Measurements from ENCODE around the gene TFF1.

DNA sequence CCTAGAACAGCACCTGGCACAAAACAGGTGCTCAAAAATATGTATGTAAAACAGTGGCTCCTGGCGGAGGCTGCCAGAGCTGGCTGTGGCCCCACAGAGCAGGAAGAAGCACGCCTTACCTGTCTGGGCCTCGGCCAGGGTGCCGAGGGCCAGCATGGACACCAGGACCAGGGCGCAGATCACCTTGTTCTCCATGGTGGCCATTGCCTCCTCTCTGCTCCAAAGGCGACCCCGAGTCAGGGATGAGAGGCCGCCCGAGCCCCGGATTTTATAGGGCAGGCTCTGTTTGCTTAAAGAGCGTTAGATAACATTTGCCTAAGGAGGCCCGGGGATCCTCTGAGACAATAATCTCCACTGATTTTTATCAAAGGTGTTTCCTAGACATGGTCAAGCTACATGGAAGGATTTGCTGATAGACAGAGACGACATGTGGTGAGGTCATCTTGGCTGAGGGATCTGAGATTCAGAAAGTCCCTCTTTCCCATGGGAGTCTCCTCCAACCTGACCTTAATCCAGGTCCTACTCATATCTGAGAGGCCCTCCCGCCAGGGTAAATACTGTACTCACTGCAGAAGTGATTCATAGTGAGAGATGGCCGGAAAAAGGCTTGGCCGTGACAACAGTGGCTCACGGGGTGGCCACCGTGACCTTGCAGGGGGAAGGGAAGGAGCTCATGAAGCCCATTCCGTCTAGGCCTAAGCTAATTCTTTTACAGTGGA lies at the start of gene TFF1:
- TF ChIP-seq, protein P1, sequence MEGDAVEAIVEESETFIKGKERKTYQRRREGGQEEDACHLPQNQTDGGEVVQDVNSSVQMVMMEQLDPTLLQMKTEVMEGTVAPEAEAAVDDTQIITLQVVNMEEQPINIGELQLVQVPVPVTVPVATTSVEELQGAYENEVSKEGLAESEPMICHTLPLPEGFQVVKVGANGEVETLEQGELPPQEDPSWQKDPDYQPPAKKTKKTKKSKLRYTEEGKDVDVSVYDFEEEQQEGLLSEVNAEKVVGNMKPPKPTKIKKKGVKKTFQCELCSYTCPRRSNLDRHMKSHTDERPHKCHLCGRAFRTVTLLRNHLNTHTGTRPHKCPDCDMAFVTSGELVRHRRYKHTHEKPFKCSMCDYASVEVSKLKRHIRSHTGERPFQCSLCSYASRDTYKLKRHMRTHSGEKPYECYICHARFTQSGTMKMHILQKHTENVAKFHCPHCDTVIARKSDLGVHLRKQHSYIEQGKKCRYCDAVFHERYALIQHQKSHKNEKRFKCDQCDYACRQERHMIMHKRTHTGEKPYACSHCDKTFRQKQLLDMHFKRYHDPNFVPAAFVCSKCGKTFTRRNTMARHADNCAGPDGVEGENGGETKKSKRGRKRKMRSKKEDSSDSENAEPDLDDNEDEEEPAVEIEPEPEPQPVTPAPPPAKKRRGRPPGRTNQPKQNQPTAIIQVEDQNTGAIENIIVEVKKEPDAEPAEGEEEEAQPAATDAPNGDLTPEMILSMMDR (conservative IDR thresholded peaks at IDR 0.05 in 1 of 2, IDR thresholded peaks at IDR 0.05 in 1 of 2; ENCODE audit: extremely low read depth in 1 of 2, insufficient read depth in 1 of 2, low read depth in 1 of 2, low read length in 2 of 2): no peak
- no peak for TF ChIP-seq EZH2 (IDR thresholded peaks at IDR 0.05; ENCODE audit: borderline replicate concordance, low read length)

Measured in mammary epithelial cell (primary cell).